OCI-LY1 (cell line): ENCODE data around the gene SIGLEC8.

Experiments
- CTCF ChIP-seq: fragments of 200-600 bp; sonication (generic), shearing (Covaris generic); IDR thresholded peaks from 2 replicates; pipeline ENCODE4 v1.5.1; 2017; ENCODE audit warnings: mild to moderate bottlenecking, antibody characterized with exemption, low read length, moderate library complexity, mixed read lengths
- EZH2 ChIP-seq: fragments of 200-600 bp; sonication (generic), shearing (Covaris generic); IDR thresholded peaks from 2 replicates; pipeline ENCODE4 v1.8.0; 2017; ENCODE audit warnings: borderline replicate concordance, mixed run types, mild to moderate bottlenecking, antibody characterized with exemption, low read length, moderate library complexity, mixed read lengths

DNA sequence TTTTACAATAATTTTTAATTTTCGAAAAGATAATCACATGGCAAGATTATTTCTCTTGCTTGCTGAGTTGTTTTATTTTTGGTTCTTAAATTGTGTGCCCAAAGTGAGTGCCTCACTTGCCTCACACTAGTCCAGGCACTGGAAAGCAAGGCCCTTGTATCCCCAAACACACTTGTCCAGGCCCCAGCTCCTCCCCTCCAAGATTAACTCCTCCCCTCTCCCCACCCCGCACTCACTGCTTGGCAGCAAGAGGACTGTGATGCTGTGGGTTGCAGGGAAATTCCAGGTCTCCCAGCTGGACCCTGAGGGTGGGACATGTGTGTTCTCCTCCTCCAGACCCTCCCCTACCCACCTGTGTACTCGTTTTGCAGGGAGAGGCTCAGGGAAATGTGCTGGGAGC lies 39.4 kb upstream of the SIGLEC8 start:
- no peak for TF ChIP-seq CTCF
- no peak for TF ChIP-seq EZH2
